Endothelial cell of umbilical vein (primary cell): ENCODE measurements around the gene MYO15A. TPM values are rescaled to one million over a fixed set of nuclear protein-coding genes. Genes with fewer than 3 reads are reported as not detected.

Experiments
- BruUV-seq: library from RNA; stranded (reverse); fragments of 400-500 nt; replicated peaks from 2 replicates; lab custom pipeline; 2021; lab: Mats Ljungman, UMichigan
- CTCF ChIA-PET: fragments of 300-600, 350-600 bp; sonication (Branson Sonifier 250); formaldehyde crosslinking; loops from one replicate; lab custom pipeline; 2021; ENCODE audit warnings: antibody characterized with exemption, inconsistent platforms; lab: Charles Lee
- POLR2A ChIA-PET: fragments of 300-600, 350-600 bp; sonication (Branson Sonifier 250); formaldehyde crosslinking; loops from one replicate; lab custom pipeline; 2021; ENCODE audit warnings: antibody characterized with exemption, inconsistent platforms; lab: Charles Lee
- DNase-seq: peaks from one replicate; pipeline ENCODE4 v3.0.0-alpha.2; 2011; ENCODE audit warnings: low read depth, low spot score
- FAIRE-seq: peaks from 2 replicates; lab custom pipeline; 2011; peaks lifted over from hg19 to GRCh38; lab: Jason Lieb, UNC
- H2AFZ ChIP-seq: 2 replicates; pipeline ENCODE4 v1.6.0; 2012; ENCODE audit warnings: low read depth, low read length, control low read depth, inconsistent platforms
- H3K27ac ChIP-seq: 2 replicates; pipeline ENCODE4 v1.5.1; 2011; ENCODE audit warnings: low read depth, mild to moderate bottlenecking, control low read depth, low read length, moderate library complexity; ENCODE audit not compliant: insufficient read depth
- H3K27me3 ChIP-seq, 2 experiments: 2 replicates each; pipeline versions ENCODE4 v1.6.0 to v1.6.1; 2011; ENCODE audit warnings: low read length in 2 of 2, mixed read lengths in 1 of 2; ENCODE audit not compliant: control insufficient read depth in 2 of 2, insufficient read depth in 2 of 2
- H3K36me3 ChIP-seq, 2 experiments: 2 replicates in 1 of 2; 3 replicates in 1 of 2; pipeline ENCODE4 v1.5.1; 2011; ENCODE audit warnings: low read length in 2 of 2, mild to moderate bottlenecking in 1 of 2, moderate library complexity in 1 of 2; ENCODE audit not compliant: control insufficient read depth in 2 of 2, insufficient read depth in 2 of 2; ENCODE audit errors: extremely low read depth in 1 of 2
- H3K4me1 ChIP-seq: 3 replicates; pipeline ENCODE4 v1.5.1; 2011; ENCODE audit warnings: mild to moderate bottlenecking, low read length; ENCODE audit not compliant: control insufficient read depth, insufficient read depth; ENCODE audit errors: extremely low read depth
- H3K4me2 ChIP-seq: 2 replicates; pipeline ENCODE4 v1.6.1; 2011; ENCODE audit warnings: low read length, control low read depth, mixed read lengths; ENCODE audit not compliant: insufficient read depth
- H3K4me3 ChIP-seq, 3 experiments: fragments of 200-600 bp in 1 of 3; sonication (generic), shearing (Covaris generic) in 1 of 3; replicated peaks in 1 of 3; 2 replicates each; pipeline ENCODE4 v1.5.1; 2011 to 2016; ENCODE audit warnings: control low read depth in 3 of 3, low read length in 3 of 3, mild to moderate bottlenecking in 2 of 3, inconsistent platforms in 1 of 3, low read depth in 1 of 3, moderate library complexity in 1 of 3; ENCODE audit not compliant: insufficient read depth in 1 of 3
- H3K79me2 ChIP-seq: 2 replicates; pipeline ENCODE4 v1.6.0; 2012; ENCODE audit warnings: low read length, inconsistent platforms; ENCODE audit not compliant: control insufficient read depth, insufficient read depth
- H3K9ac ChIP-seq: replicated peaks from 2 replicates; pipeline ENCODE3; 2011; ENCODE audit warnings: low read length, control low read depth; ENCODE audit not compliant: insufficient read depth; ENCODE audit errors: extremely low read depth
- H3K9me1 ChIP-seq: replicated peaks from 3 replicates; pipeline ENCODE4 v1.6.0; 2011; ENCODE audit warnings: mild to moderate bottlenecking, low read length; ENCODE audit not compliant: control insufficient read depth, insufficient read depth; ENCODE audit errors: extremely low read depth
- H3K9me3 ChIP-seq: replicated peaks from 2 replicates; pipeline ENCODE4 v1.5.1; 2012; ENCODE audit warnings: low read length, inconsistent platforms; ENCODE audit not compliant: control insufficient read depth, insufficient read depth
- H4K20me1 ChIP-seq: replicated peaks from 2 replicates; pipeline ENCODE3; 2011; ENCODE audit warnings: mild to moderate bottlenecking, low read length; ENCODE audit not compliant: control insufficient read depth, insufficient read depth; ENCODE audit errors: extremely low read depth
- EZH2 ChIP-seq: IDR thresholded peaks from 2 replicates; pipeline ENCODE4 v1.6.1; 2012; ENCODE audit warnings: borderline replicate concordance, low read depth, mild to moderate bottlenecking, moderate library complexity, low read length, inconsistent platforms; ENCODE audit not compliant: severe bottlenecking
- FOS ChIP-seq: IDR thresholded peaks from 2 replicates; pipeline ENCODE4 v1.6.1; 2011; ENCODE audit warnings: mild to moderate bottlenecking, low read length, moderate library complexity, borderline replicate concordance; ENCODE audit not compliant: insufficient read depth
- GATA2 ChIP-seq: IDR thresholded peaks from 2 replicates; pipeline ENCODE4 v1.7.0; 2011; ENCODE audit warnings: low read depth, mild to moderate bottlenecking, moderate library complexity, mixed read lengths, low read length; ENCODE audit not compliant: insufficient read length, insufficient read depth
- JUN ChIP-seq: IDR thresholded peaks from 2 replicates; pipeline ENCODE4 v1.6.1; 2011; ENCODE audit warnings: borderline replicate concordance, low read depth; ENCODE audit not compliant: insufficient read length, insufficient read depth
- MYC ChIP-seq: IDR thresholded peaks from one replicate; pipeline ENCODE4 v1.6.1; 2011; ENCODE audit warnings: mild to moderate bottlenecking, low read depth, low read length
- POLR2A ChIP-seq: IDR thresholded peaks from 2 replicates; pipeline ENCODE4 v1.6.1; 2012; ENCODE audit warnings: low read depth, mild to moderate bottlenecking, control low read depth, low read length
- POLR2AphosphoS5 ChIP-seq: IDR thresholded peaks from 2 replicates; pipeline ENCODE4 v1.6.1; 2012; ENCODE audit warnings: low read depth, mild to moderate bottlenecking, control low read depth, low read length, moderate library complexity; ENCODE audit not compliant: insufficient read depth
- dilution Hi-C: fragments of 300-500 bp; cut with MboI; formaldehyde crosslinking; loops from one replicate; pipeline ENCODE4 v1.15.0; 2019; ENCODE audit warnings: low sequenced_read_pairs; ENCODE audit not compliant: extremely low pct_ligation_motif_present
- intact Hi-C: fragments of 100-400 bp; cut with micrococcal nuclease; formaldehyde crosslinking; loops from one replicate; pipeline ENCODE4 v1.10.0; 2022
- polyA plus RNA-seq, 4 experiments: library from polyadenylated mRNA; depleted of rRNA in 3 of 4; stranded (reverse) in 3 of 4; unstranded in 1 of 4; fragments of >200 nt; gene quantifications; 2 replicates each; pipeline versions ENCODE4 v1.2.1 to v1.2.3, GENCODE V29; 2011 to 2012; ENCODE audit warnings: missing spikeins in 1 of 4
- total RNA-seq: library from RNA; stranded (reverse); gene quantifications from 2 replicates; pipeline ENCODE4 v1.2.3, GENCODE V29; 2021
- TF ChIP-seq, protein P1 (sequence below), 2 donors: IDR thresholded peaks; 1 replicate in 1 of 2; 2 replicates in 1 of 2; pipeline ENCODE4 v1.5.1; 2011; ENCODE audit warnings: low read length in 2 of 2, mild to moderate bottlenecking in 2 of 2, moderate library complexity in 2 of 2, control low read depth in 1 of 2, inconsistent platforms in 1 of 2, low read depth in 1 of 2; ENCODE audit not compliant: insufficient read depth in 1 of 2; ENCODE audit errors: extremely low read depth in 1 of 2
- TF ChIP-seq, protein P2 (sequence below): IDR thresholded peaks from 2 replicates; pipeline ENCODE4 v1.6.1; 2011; ENCODE audit not compliant: insufficient read depth, insufficient read length

The MYO15A gene
- total and polyA plus RNA-seq, 2 donors (not counting 3 experiments of a cell fraction or from before 2014, with no cell fraction given), result 0.46 to 0.82 TPM

DNA sequence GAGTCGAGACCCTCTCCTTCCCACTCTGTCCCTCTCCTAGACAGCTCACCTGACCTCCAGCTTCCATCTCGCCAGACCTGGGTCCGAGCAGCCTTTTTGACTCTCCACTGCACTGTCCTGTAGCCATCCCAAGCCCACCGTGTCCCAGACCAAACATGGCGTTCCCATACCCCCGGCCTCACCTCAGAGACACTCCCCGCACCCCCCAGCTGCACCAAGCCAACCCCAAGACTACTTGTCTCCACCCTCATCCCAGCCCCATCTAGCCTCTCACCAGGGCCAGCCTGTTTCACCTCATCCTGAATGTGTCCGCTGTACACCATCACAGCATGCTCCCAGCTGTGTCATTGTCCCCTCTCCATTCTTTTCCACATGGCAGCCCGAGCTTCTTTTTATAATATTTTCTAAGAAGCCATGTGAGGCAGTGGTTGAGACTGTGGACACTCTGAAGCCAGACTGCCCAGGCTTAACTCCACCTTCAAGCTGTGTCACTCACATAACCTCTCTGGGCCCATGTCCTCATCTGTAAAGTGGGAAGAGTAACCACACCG, 1.5 kb downstream of the MYO15A start:
- H3K4me2 ChIP-seq, result no peak overlapping the region
- no peaks in the 10 kb centered on the region for H4K20me1 ChIP-seq
- no peak overlapping the region for H3K9ac ChIP-seq
- BruUV-seq, result no TSS peak
- H3K27ac ChIP-seq, result no peak overlapping the region
- TF ChIP-seq EZH2, result no peak
- TF ChIP-seq JUN, result no peak
- no peak for TF ChIP-seq POLR2AphosphoS5
- TF ChIP-seq, protein P1, sequence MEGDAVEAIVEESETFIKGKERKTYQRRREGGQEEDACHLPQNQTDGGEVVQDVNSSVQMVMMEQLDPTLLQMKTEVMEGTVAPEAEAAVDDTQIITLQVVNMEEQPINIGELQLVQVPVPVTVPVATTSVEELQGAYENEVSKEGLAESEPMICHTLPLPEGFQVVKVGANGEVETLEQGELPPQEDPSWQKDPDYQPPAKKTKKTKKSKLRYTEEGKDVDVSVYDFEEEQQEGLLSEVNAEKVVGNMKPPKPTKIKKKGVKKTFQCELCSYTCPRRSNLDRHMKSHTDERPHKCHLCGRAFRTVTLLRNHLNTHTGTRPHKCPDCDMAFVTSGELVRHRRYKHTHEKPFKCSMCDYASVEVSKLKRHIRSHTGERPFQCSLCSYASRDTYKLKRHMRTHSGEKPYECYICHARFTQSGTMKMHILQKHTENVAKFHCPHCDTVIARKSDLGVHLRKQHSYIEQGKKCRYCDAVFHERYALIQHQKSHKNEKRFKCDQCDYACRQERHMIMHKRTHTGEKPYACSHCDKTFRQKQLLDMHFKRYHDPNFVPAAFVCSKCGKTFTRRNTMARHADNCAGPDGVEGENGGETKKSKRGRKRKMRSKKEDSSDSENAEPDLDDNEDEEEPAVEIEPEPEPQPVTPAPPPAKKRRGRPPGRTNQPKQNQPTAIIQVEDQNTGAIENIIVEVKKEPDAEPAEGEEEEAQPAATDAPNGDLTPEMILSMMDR (IDR thresholded peaks at IDR 0.05; ENCODE audit: extremely low read depth in 1 of 2, insufficient read depth in 1 of 2, low read depth in 1 of 2, low read length in 2 of 2), result no peak
- no peak for TF ChIP-seq GATA2
- TF ChIP-seq POLR2A, result no peak
- TF ChIP-seq, protein P2, sequence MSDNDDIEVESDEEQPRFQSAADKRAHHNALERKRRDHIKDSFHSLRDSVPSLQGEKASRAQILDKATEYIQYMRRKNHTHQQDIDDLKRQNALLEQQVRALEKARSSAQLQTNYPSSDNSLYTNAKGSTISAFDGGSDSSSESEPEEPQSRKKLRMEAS, result no peak
- no peak for TF ChIP-seq FOS
- TF ChIP-seq MYC, result no peak
- no peaks in the 10 kb centered on the region for H3K9me3 ChIP-seq
- DNase-seq, result no peak
- dilution Hi-C loops, result no loop called here
- peaks cover 0 to 9% of the 10 kb centered on the region in 2 experiments for H3K36me3 ChIP-seq
- H3K27me3 ChIP-seq, result no peaks in the 10 kb centered on the region
- FAIRE-seq, result no peak
- H3K79me2 ChIP-seq, result no peaks in the 10 kb centered on the region
- POLR2A ChIA-PET, result no interaction called here
- no peak overlapping the region for H2AFZ ChIP-seq
- no peak overlapping the region for H3K4me3 ChIP-seq
- CTCF ChIA-PET, result interaction anchor here (1.0 kb wide), 2 partner anchors 8 to 12 kb away, joined by 3 to 4 read pairs; no protein-coding TSS in a partner anchor
- intact Hi-C loops, result no loop called here
- H3K9me1 ChIP-seq, result no peaks in the 10 kb centered on the region
- no peaks in the 10 kb centered on the region for H3K4me1 ChIP-seq
